ENCODE results near the gene OR1J2.
"Not testable (repeated sequence)": the region's sequence is repeated elsewhere in the genome, so short reads cannot be mapped to it uniquely, and the experiment has no call there.

The OR1J2 gene

DNA sequence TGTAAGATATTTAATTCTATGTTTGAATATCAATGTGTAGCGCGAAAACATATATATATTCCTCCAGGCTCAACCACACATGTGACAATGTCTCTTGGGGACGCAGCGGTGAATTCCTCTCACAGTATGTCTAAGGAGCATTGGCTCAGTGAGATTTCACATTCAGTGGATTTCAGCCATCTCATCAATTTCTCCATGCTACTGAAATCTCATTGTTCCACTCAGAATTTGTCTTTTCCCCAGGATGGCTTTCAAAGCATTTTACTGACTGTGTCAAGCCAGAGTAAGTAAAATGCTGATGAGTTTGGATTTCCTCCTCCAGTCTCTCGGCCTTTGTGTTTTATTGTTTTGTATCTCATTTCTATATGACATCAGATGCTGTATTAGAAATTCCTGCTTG is 31.5 kb upstream of the OR1J2 start:
- H3K27ac ChIP-seq (ENCODE audit: low read depth in 2 of 2, low read length in 2 of 2) = no peak overlapping the region
- H3K36me3 ChIP-seq (ENCODE audit: control insufficient read depth in 2 of 2, insufficient read depth in 2 of 2, low read length in 2 of 2) = no peaks in the 10 kb centered on the region
- no peaks in the 10 kb centered on the region for H3K27me3 ChIP-seq (ENCODE audit: control insufficient read depth in 2 of 2, insufficient read depth in 2 of 2, low read length in 2 of 2)
- H3K9me3 ChIP-seq (ENCODE audit: control insufficient read depth in 2 of 2, low read length in 2 of 2) = no peaks in the 10 kb centered on the region
- H3K9ac ChIP-seq (ENCODE audit: low read depth in 1 of 2, low read length in 2 of 2) = no peak overlapping the region
- H3K4me3 ChIP-seq (ENCODE audit: low read length in 2 of 2) = no peak overlapping the region
- H3K4me1 ChIP-seq (ENCODE audit: control insufficient read depth in 2 of 2, insufficient read depth in 2 of 2, low read length in 2 of 2) = no peaks in the 10 kb centered on the region

- Histone ChIP-seq H3K27ac (ENCODE audit: low read depth in 2 of 2, low read length in 2 of 2) (no peak overlapping the region), H3K9me3 (ENCODE audit: control insufficient read depth in 2 of 2, low read length in 2 of 2) (no peaks in the 10 kb centered on the region), H3K4me3 (ENCODE audit: low read length in 2 of 2) (no peak overlapping the region), H3K27me3 (ENCODE audit: control insufficient read depth in 2 of 2, insufficient read depth in 2 of 2, low read length in 2 of 2) (peaks cover 0 to 3% of the 10 kb centered on the region in 2 donors), H3K9ac (ENCODE audit: low read depth in 1 of 2, low read length in 2 of 2) (no peak overlapping the region), H3K36me3 (ENCODE audit: control insufficient read depth in 2 of 2, insufficient read depth in 2 of 2, low read length in 2 of 2) (no peaks in the 10 kb centered on the region), H3K4me1 (ENCODE audit: control insufficient read depth in 2 of 2, insufficient read depth in 2 of 2, low read length in 2 of 2) (no peaks in the 10 kb centered on the region)
These were observed 11.7 kb upstream of the OR1J2 start for GRCh38 chr9:122498883-122499288.

GRCh38 chr9:122506964-122507363 is 3.6 kb upstream of the OR1J2 start:
- Histone ChIP-seq H3K9ac (ENCODE audit: low read depth in 1 of 2, low read length in 2 of 2) (no peak overlapping the region), H3K4me1 (ENCODE audit: control insufficient read depth in 2 of 2, insufficient read depth in 2 of 2, low read length in 2 of 2) (no peaks in the 10 kb centered on the region)

DNA sequence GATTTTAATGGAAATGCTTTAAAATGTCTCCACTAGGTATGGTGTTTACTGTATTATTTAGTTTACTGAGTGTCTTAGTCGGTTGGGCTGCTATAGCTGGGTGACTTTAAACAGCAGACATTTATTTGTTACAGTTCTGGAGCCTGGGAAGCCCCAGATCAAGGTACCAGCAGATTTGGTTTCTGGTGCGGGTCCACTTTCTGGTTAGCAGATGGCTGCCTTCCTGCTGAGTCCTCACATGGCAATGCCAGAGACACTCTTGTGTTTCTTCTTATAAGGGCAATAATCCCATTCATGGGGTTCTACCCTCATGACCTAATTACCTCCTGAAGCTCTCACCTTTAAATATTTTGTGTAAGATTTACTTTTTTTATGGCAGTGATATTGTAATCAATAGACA is 7.6 kb downstream of the OR1J2 start:
- H3K27ac ChIP-seq (ENCODE audit: low read depth in 2 of 2, low read length in 2 of 2) = no peak overlapping the region

More at GRCh38 chr9:122506964-122507363, 3.6 kb upstream of the OR1J2 start:
- H3K4me3 ChIP-seq (ENCODE audit: low read length in 2 of 2) = no peak overlapping the region
- no peaks in the 10 kb centered on the region for H3K9me3 ChIP-seq (ENCODE audit: control insufficient read depth in 2 of 2, low read length in 2 of 2)
- no peaks in the 10 kb centered on the region for H3K36me3 ChIP-seq (ENCODE audit: control insufficient read depth in 2 of 2, insufficient read depth in 2 of 2, low read length in 2 of 2)
- H3K27ac ChIP-seq (ENCODE audit: low read depth in 2 of 2, low read length in 2 of 2) = no peak overlapping the region
- peaks cover 0 to 5% of the 10 kb centered on the region in 2 donors for H3K27me3 ChIP-seq (ENCODE audit: control insufficient read depth in 2 of 2, insufficient read depth in 2 of 2, low read length in 2 of 2)

GRCh38 chr9:122518841-122519240 is 8.2 kb downstream of the OR1J2 start, which contains the start of gene OR1J4:
OR1J4 (plus strand) TSS chr9:122519141; CDS start chr9:122519141, 0 bp downstream.
- Histone ChIP-seq H3K4me1 (ENCODE audit: control insufficient read depth in 2 of 2, insufficient read depth in 2 of 2, low read length in 2 of 2) (no peaks in the 10 kb centered on the region), H3K27ac (ENCODE audit: low read depth in 2 of 2, low read length in 2 of 2) (no peak within 1 kb of the TSS), H3K27me3 (ENCODE audit: control insufficient read depth in 2 of 2, insufficient read depth in 2 of 2, low read length in 2 of 2) (peaks cover 0 to 3% of the 10 kb centered on the region in 2 donors), H3K9me3 (ENCODE audit: control insufficient read depth in 2 of 2, low read length in 2 of 2) (peaks cover 0 to 4% of the 10 kb centered on the region in 2 donors), H3K9ac (ENCODE audit: low read depth in 1 of 2, low read length in 2 of 2) (no peak within 1 kb of the TSS), H3K4me3 (ENCODE audit: low read length in 2 of 2) (no peak within 1 kb of the TSS), H3K36me3 (ENCODE audit: control insufficient read depth in 2 of 2, insufficient read depth in 2 of 2, low read length in 2 of 2) (no peaks in the 10 kb centered on the region)

More for the DNA sequence above, 7.6 kb downstream of the OR1J2 start:
- Histone ChIP-seq H3K9ac (ENCODE audit: low read depth in 1 of 2, low read length in 2 of 2) (no peak overlapping the region), H3K4me1 (ENCODE audit: control insufficient read depth in 2 of 2, insufficient read depth in 2 of 2, low read length in 2 of 2) (no peaks in the 10 kb centered on the region), H3K9me3 (ENCODE audit: control insufficient read depth in 2 of 2, low read length in 2 of 2) (peaks cover 0 to 4% of the 10 kb centered on the region in 2 donors), H3K27me3 (ENCODE audit: control insufficient read depth in 2 of 2, insufficient read depth in 2 of 2, low read length in 2 of 2) (peaks cover 0 to 3% of the 10 kb centered on the region in 2 donors), H3K4me3 (ENCODE audit: low read length in 2 of 2) (no peak overlapping the region), H3K36me3 (ENCODE audit: control insufficient read depth in 2 of 2, insufficient read depth in 2 of 2, low read length in 2 of 2) (no peaks in the 10 kb centered on the region)

DNA sequence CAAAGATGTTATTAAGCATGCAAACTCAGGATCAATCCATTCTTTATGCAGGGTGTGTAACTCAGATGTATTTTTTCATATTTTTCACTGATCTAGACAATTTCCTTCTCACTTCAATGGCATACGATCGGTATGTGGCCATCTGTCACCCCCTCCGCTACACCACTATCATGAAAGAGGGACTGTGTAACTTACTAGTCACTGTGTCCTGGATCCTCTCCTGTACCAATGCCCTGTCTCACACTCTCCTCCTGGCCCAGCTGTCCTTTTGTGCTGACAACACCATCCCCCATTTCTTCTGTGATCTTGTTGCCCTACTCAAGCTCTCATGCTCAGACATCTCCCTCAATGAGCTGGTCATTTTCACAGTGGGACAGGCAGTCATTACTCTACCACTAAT is 8.8 kb downstream of the OR1J2 start:
- Histone ChIP-seq H3K36me3 (ENCODE audit: control insufficient read depth in 2 of 2, insufficient read depth in 2 of 2, low read length in 2 of 2) (no peaks in the 10 kb centered on the region), H3K27me3 (ENCODE audit: control insufficient read depth in 2 of 2, insufficient read depth in 2 of 2, low read length in 2 of 2) (peaks cover 0 to 3% of the 10 kb centered on the region in 2 donors), H3K9me3 (ENCODE audit: control insufficient read depth in 2 of 2, low read length in 2 of 2) (peaks cover 0 to 4% of the 10 kb centered on the region in 2 donors), H3K9ac (ENCODE audit: low read depth in 1 of 2, low read length in 2 of 2) (no peak overlapping the region), H3K4me1 (ENCODE audit: control insufficient read depth in 2 of 2, insufficient read depth in 2 of 2, low read length in 2 of 2) (no peaks in the 10 kb centered on the region), H3K27ac (ENCODE audit: low read depth in 2 of 2, low read length in 2 of 2) (no peak overlapping the region), H3K4me3 (ENCODE audit: low read length in 2 of 2) (no peak overlapping the region)

DNA sequence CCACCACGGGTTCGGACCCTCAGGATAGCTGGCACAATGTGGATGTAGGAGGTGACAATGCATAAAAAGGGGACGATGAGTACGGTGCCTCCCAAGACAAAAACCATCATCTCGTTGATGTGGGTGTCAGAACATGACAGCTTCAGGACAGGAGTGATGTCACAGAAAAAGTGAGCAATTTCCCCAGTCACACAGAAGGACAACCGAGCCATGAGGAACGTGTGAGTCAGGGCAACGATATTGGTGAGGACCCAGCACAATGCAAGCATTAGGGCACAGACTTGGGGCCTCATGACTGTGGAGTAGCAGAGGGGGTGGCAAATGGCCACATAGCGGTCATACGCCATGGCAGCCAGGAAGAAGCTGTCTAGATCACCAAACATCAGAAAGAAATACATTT is 16.0 kb downstream of the OR1J2 start:
- Histone ChIP-seq H3K4me1 (ENCODE audit: control insufficient read depth in 2 of 2, insufficient read depth in 2 of 2, low read length in 2 of 2) (no peaks in the 10 kb centered on the region), H3K27ac (ENCODE audit: low read depth in 2 of 2, low read length in 2 of 2) (no peak overlapping the region), H3K36me3 (ENCODE audit: control insufficient read depth in 2 of 2, insufficient read depth in 2 of 2, low read length in 2 of 2) (no peaks in the 10 kb centered on the region), H3K4me3 (ENCODE audit: low read length in 2 of 2) (no peak overlapping the region), H3K27me3 (ENCODE audit: control insufficient read depth in 2 of 2, insufficient read depth in 2 of 2, low read length in 2 of 2) (peaks cover 3 to 5% of the 10 kb centered on the region in 2 donors), H3K9ac (ENCODE audit: low read depth in 1 of 2, low read length in 2 of 2) (no peak overlapping the region), H3K9me3 (ENCODE audit: control insufficient read depth in 2 of 2, low read length in 2 of 2) (peaks cover 0 to 3% of the 10 kb centered on the region in 2 donors)

DNA sequence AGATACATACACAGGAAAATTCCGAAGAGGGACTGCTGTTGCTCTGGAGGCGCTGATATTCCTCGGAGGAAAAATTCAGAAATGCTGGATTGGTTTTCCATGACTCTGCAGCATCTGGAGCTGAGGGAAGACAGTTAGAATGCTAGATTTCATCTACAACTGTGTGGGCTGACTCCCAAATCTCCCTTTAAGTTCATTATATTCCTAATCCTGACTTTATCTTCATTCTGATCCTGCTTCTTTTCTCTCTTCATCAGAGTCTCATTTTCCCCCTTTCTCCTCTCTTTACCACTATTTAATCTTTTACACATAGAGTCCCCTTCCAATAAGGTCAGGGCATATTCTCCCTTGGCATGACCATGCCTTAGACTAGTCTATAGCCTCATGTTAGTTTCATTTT is 16.6 kb downstream of the OR1J2 start, which contains the start of gene OR1N1:
TSS of gene OR1N1 (minus strand) at position 101 of the 400 bp plus-strand sequence. CDS start at position 101, 0 bp downstream.
- H3K9ac ChIP-seq (ENCODE audit: low read depth in 1 of 2, low read length in 2 of 2) = no peak within 1 kb of the TSS
- H3K9me3 ChIP-seq (ENCODE audit: control insufficient read depth in 2 of 2, low read length in 2 of 2) = no peaks in the 10 kb centered on the region
- no peaks in the 10 kb centered on the region for H3K36me3 ChIP-seq (ENCODE audit: control insufficient read depth in 2 of 2, insufficient read depth in 2 of 2, low read length in 2 of 2)
- no peak within 1 kb of the TSS for H3K27ac ChIP-seq (ENCODE audit: low read depth in 2 of 2, low read length in 2 of 2)
- no peak within 1 kb of the TSS for H3K4me3 ChIP-seq (ENCODE audit: low read length in 2 of 2)
- peaks cover 3 to 5% of the 10 kb centered on the region in 2 donors for H3K27me3 ChIP-seq (ENCODE audit: control insufficient read depth in 2 of 2, insufficient read depth in 2 of 2, low read length in 2 of 2)
- H3K4me1 ChIP-seq (ENCODE audit: control insufficient read depth in 2 of 2, insufficient read depth in 2 of 2, low read length in 2 of 2) = no peaks in the 10 kb centered on the region

DNA sequence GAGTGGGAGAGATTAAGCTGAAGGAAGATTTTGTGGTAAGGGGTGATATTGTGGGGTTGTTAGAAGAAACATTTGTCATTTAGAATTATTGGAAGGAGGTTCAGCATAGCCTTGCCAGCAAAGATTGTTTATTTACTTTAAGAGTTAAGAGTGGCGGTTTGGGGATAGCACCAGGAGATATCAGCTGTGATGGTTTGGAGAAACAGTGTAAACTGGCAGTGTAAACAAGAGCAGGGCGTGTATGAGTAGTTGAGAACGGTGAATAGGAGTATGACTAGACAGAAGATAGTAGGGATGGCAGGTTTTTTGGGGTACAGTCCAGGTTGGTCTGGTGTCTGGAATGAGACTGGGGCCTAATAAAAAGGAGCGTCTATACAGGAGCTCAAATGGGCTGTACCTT is 20.6 kb downstream of the OR1J2 start:
- not testable (repeated sequence) for H3K4me3 ChIP-seq (ENCODE audit: low read length in 2 of 2); H3K27ac ChIP-seq (ENCODE audit: low read depth in 2 of 2, low read length in 2 of 2); H3K36me3 ChIP-seq (ENCODE audit: control insufficient read depth in 2 of 2, insufficient read depth in 2 of 2, low read length in 2 of 2); H3K4me1 ChIP-seq (ENCODE audit: control insufficient read depth in 2 of 2, insufficient read depth in 2 of 2, low read length in 2 of 2); H3K27me3 ChIP-seq (ENCODE audit: control insufficient read depth in 2 of 2, insufficient read depth in 2 of 2, low read length in 2 of 2); H3K9ac ChIP-seq (ENCODE audit: low read depth in 1 of 2, low read length in 2 of 2); H3K9me3 ChIP-seq (ENCODE audit: control insufficient read depth in 2 of 2, low read length in 2 of 2)

DNA sequence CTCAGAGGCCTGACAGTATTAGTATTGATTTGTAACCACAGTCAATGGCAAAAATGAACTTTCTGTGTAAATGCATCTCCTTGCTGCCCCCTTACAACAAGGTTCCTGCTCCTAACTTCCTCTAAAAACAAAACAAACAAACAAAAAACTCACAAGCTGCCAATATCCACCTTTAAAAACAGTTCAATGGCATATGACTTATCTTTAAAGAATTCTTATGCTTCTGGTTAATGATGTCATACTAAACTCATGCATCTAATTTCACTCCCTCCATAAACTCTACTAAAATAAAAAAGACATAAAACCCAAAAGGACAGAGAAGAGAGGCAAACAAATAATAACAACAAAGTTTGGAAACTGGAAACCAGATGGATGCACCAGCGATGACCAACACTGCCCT is 25.5 kb downstream of the OR1J2 start:
- H3K27me3 ChIP-seq (ENCODE audit: control insufficient read depth in 2 of 2, insufficient read depth in 2 of 2, low read length in 2 of 2) = no peaks in the 10 kb centered on the region
- no peaks in the 10 kb centered on the region for H3K36me3 ChIP-seq (ENCODE audit: control insufficient read depth in 2 of 2, insufficient read depth in 2 of 2, low read length in 2 of 2)
- no peaks in the 10 kb centered on the region for H3K4me1 ChIP-seq (ENCODE audit: control insufficient read depth in 2 of 2, insufficient read depth in 2 of 2, low read length in 2 of 2)
- H3K9me3 ChIP-seq (ENCODE audit: control insufficient read depth in 2 of 2, low read length in 2 of 2) = no peaks in the 10 kb centered on the region
- H3K9ac ChIP-seq (ENCODE audit: low read depth in 1 of 2, low read length in 2 of 2) = no peak overlapping the region
- H3K4me3 ChIP-seq (ENCODE audit: low read length in 2 of 2) = no peak overlapping the region
- H3K27ac ChIP-seq (ENCODE audit: low read depth in 2 of 2, low read length in 2 of 2) = no peak overlapping the region

DNA sequence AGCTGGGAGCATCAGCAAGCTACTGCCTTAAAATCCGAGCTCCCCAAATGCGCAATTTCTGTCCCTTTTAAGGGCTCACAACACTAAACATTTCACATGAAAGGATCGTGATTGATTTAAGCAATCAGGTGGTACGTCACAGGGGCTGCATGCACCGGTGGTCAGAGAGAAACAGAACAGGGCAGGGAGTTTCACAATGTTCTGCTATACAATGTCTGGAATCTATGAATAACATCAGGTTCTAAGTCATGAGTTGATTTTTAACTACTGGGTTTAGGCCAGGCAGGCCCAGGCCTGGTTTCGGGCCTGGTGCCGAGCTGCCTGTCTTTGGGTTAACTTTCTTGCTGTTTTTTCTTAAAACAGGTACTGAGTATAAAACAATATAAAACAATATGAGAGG is 26.5 kb downstream of the OR1J2 start:
- not testable (repeated sequence) for H3K36me3 ChIP-seq (ENCODE audit: control insufficient read depth in 2 of 2, insufficient read depth in 2 of 2, low read length in 2 of 2); H3K27me3 ChIP-seq (ENCODE audit: control insufficient read depth in 2 of 2, insufficient read depth in 2 of 2, low read length in 2 of 2); H3K27ac ChIP-seq (ENCODE audit: low read depth in 2 of 2, low read length in 2 of 2); H3K4me1 ChIP-seq (ENCODE audit: control insufficient read depth in 2 of 2, insufficient read depth in 2 of 2, low read length in 2 of 2); H3K9me3 ChIP-seq (ENCODE audit: control insufficient read depth in 2 of 2, low read length in 2 of 2); H3K4me3 ChIP-seq (ENCODE audit: low read length in 2 of 2); H3K9ac ChIP-seq (ENCODE audit: low read depth in 1 of 2, low read length in 2 of 2)
